HCT116 (cell line): ENCODE data around the gene FOXP1.

Experiments used
- FOSL1 ChIP-seq: IDR thresholded peaks from 2 replicates; pipeline ENCODE4 v1.6.1; 2012; ENCODE audit warnings: low read depth
- JUND ChIP-seq: IDR thresholded peaks from 2 replicates; pipeline ENCODE4 v1.6.1; 2012
- POLR2A ChIP-seq: IDR thresholded peaks from 2 replicates; pipeline ENCODE4 v1.7.0; 2011; ENCODE audit warnings: borderline replicate concordance; ENCODE audit not compliant: insufficient read depth, insufficient read length; ENCODE audit errors: extremely low read depth
- POLR2AphosphoS5 ChIP-seq: IDR thresholded peaks from 2 replicates; pipeline ENCODE4 v1.6.1; 2011; ENCODE audit warnings: mild to moderate bottlenecking, low read depth, low read length, moderate library complexity
- TF ChIP-seq, protein P1 (sequence below), 3 experiments: fragments of 200-600 bp in 1 of 3; sonication (generic) in 1 of 3; IDR thresholded peaks in 2 of 3; conservative IDR thresholded peaks in 1 of 3; 2 replicates each; pipeline ENCODE4 v1.5.1; 2012 to 2017; ENCODE audit warnings: low read depth in 2 of 3, low read length in 2 of 3, antibody characterized with exemption in 1 of 3, borderline replicate concordance in 1 of 3, control low read depth in 1 of 3, mild to moderate bottlenecking in 1 of 3, mixed read lengths in 1 of 3, mixed run types in 1 of 3, moderate library complexity in 1 of 3; ENCODE audit not compliant: insufficient read depth in 1 of 3
- TF ChIP-seq, protein P2 (sequence below): IDR thresholded peaks from 2 replicates; pipeline ENCODE4 v1.6.1; 2012; ENCODE audit warnings: low read depth

- no peak for TF ChIP-seq POLR2A
- TF ChIP-seq, protein P1, sequence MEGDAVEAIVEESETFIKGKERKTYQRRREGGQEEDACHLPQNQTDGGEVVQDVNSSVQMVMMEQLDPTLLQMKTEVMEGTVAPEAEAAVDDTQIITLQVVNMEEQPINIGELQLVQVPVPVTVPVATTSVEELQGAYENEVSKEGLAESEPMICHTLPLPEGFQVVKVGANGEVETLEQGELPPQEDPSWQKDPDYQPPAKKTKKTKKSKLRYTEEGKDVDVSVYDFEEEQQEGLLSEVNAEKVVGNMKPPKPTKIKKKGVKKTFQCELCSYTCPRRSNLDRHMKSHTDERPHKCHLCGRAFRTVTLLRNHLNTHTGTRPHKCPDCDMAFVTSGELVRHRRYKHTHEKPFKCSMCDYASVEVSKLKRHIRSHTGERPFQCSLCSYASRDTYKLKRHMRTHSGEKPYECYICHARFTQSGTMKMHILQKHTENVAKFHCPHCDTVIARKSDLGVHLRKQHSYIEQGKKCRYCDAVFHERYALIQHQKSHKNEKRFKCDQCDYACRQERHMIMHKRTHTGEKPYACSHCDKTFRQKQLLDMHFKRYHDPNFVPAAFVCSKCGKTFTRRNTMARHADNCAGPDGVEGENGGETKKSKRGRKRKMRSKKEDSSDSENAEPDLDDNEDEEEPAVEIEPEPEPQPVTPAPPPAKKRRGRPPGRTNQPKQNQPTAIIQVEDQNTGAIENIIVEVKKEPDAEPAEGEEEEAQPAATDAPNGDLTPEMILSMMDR (IDR thresholded peaks at IDR 0.05 in 2 of 3, conservative IDR thresholded peaks at IDR 0.05 in 1 of 3; ENCODE audit: borderline replicate concordance in 1 of 3, insufficient read depth in 1 of 3, low read depth in 2 of 3, low read length in 2 of 3), result no peak
- TF ChIP-seq POLR2AphosphoS5, result no peak
- no peak for TF ChIP-seq JUND
- TF ChIP-seq, protein P2, sequence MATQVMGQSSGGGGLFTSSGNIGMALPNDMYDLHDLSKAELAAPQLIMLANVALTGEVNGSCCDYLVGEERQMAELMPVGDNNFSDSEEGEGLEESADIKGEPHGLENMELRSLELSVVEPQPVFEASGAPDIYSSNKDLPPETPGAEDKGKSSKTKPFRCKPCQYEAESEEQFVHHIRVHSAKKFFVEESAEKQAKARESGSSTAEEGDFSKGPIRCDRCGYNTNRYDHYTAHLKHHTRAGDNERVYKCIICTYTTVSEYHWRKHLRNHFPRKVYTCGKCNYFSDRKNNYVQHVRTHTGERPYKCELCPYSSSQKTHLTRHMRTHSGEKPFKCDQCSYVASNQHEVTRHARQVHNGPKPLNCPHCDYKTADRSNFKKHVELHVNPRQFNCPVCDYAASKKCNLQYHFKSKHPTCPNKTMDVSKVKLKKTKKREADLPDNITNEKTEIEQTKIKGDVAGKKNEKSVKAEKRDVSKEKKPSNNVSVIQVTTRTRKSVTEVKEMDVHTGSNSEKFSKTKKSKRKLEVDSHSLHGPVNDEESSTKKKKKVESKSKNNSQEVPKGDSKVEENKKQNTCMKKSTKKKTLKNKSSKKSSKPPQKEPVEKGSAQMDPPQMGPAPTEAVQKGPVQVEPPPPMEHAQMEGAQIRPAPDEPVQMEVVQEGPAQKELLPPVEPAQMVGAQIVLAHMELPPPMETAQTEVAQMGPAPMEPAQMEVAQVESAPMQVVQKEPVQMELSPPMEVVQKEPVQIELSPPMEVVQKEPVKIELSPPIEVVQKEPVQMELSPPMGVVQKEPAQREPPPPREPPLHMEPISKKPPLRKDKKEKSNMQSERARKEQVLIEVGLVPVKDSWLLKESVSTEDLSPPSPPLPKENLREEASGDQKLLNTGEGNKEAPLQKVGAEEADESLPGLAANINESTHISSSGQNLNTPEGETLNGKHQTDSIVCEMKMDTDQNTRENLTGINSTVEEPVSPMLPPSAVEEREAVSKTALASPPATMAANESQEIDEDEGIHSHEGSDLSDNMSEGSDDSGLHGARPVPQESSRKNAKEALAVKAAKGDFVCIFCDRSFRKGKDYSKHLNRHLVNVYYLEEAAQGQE, result no peak
- no peak for TF ChIP-seq FOSL1
Observed at GRCh38 chr3:71543371-71544016, 40.0 kb downstream of the FOXP1 start.
